ENCODE results near the gene UTP25.
"Not testable (repeated sequence)": the region's sequence is repeated elsewhere in the genome, so short reads cannot be mapped to it uniquely, and the experiment has no call there.

The UTP25 gene

GRCh38 chr1:209789245-209789644, 38.5 kb upstream of the UTP25 start:
- no peak overlapping the region for H3K27ac ChIP-seq
- peaks cover 5% of the 10 kb centered on the region for H3K4me1 ChIP-seq
- H3K4me2 ChIP-seq: no peak overlapping the region
- H3K9ac ChIP-seq: no peak overlapping the region
- no peaks in the 10 kb centered on the region for H3K36me3 ChIP-seq
- H3K4me3 ChIP-seq: no peak overlapping the region
- H3K9me3 ChIP-seq: no peaks in the 10 kb centered on the region
- no peaks in the 10 kb centered on the region for H4K20me1 ChIP-seq
- TF ChIP-seq Cebpa-rat (IDR thresholded peaks at IDR 0.05): no peak
- H3K27me3 ChIP-seq: no peaks in the 10 kb centered on the region

GRCh38 chr1:209790286-209791193, 37.2 kb upstream of the UTP25 start:
- Histone ChIP-seq H4K20me1 (no peaks in the 10 kb centered on the region), H3K4me2 (no peak overlapping the region), H3K27ac (no peak overlapping the region), H3K27me3 (no peaks in the 10 kb centered on the region), H3K36me3 (no peaks in the 10 kb centered on the region), H3K4me3 (no peak overlapping the region), H3K9ac (no peak overlapping the region), H3K9me3 (no peaks in the 10 kb centered on the region), H3K4me1 (no peaks in the 10 kb centered on the region)
- TF ChIP-seq Cebpa-rat (IDR thresholded peaks at IDR 0.05): no peak

GRCh38 chr1:209791920-209792319, 35.9 kb upstream of the UTP25 start:
- Histone ChIP-seq H3K36me3 (no peaks in the 10 kb centered on the region), H4K20me1 (no peaks in the 10 kb centered on the region), H3K9me3 (no peaks in the 10 kb centered on the region), H3K4me1 (no peaks in the 10 kb centered on the region), H3K4me2 (no peak overlapping the region), H3K27ac (no peak overlapping the region), H3K27me3 (no peaks in the 10 kb centered on the region), H3K4me3 (no peak overlapping the region), H3K9ac (no peak overlapping the region)
- no peak for TF ChIP-seq Cebpa-rat (IDR thresholded peaks at IDR 0.05)

GRCh38 chr1:209793711-209794110, 34.1 kb upstream of the UTP25 start:
- H3K9ac ChIP-seq, H3K36me3 ChIP-seq, H3K4me2 ChIP-seq, H3K4me1 ChIP-seq, H3K27ac ChIP-seq, H3K4me3 ChIP-seq, H3K9me3 ChIP-seq, H4K20me1 ChIP-seq, H3K27me3 ChIP-seq: not testable (repeated sequence)

GRCh38 chr1:209797978-209798639, 29.7 kb upstream of the UTP25 start:
- H3K9me3 ChIP-seq: no peaks in the 10 kb centered on the region
- no peak overlapping the region for H3K9ac ChIP-seq
- no peaks in the 10 kb centered on the region for H3K27me3 ChIP-seq
- H3K4me1 ChIP-seq: no peaks in the 10 kb centered on the region
- no peaks in the 10 kb centered on the region for H3K36me3 ChIP-seq
- H3K4me2 ChIP-seq: no peak overlapping the region
- no peak overlapping the region for H3K4me3 ChIP-seq
- no peak for TF ChIP-seq Cebpa-rat (IDR thresholded peaks at IDR 0.05)
- H3K27ac ChIP-seq: no peak overlapping the region
- no peaks in the 10 kb centered on the region for H4K20me1 ChIP-seq

- Histone ChIP-seq H3K27me3 (no peaks in the 10 kb centered on the region), H3K36me3 (no peaks in the 10 kb centered on the region), H3K4me1 (no peaks in the 10 kb centered on the region), H3K9ac (no peak overlapping the region), H3K4me2 (no peak overlapping the region), H3K4me3 (no peak overlapping the region), H4K20me1 (no peaks in the 10 kb centered on the region), H3K27ac (no peak overlapping the region), H3K9me3 (no peaks in the 10 kb centered on the region)
- no peak for TF ChIP-seq Cebpa-rat (IDR thresholded peaks at IDR 0.05)
Measured at GRCh38 chr1:209800984-209801834, 26.6 kb upstream of the UTP25 start.

GRCh38 chr1:209802117-209802779, 25.5 kb upstream of the UTP25 start:
- H3K36me3 ChIP-seq: no peaks in the 10 kb centered on the region
- H3K4me2 ChIP-seq: no peak overlapping the region
- H3K9me3 ChIP-seq: no peaks in the 10 kb centered on the region
- H3K27me3 ChIP-seq: no peaks in the 10 kb centered on the region
- no peak overlapping the region for H3K27ac ChIP-seq
- no peak overlapping the region for H3K9ac ChIP-seq
- H3K4me3 ChIP-seq: no peak overlapping the region
- no peaks in the 10 kb centered on the region for H3K4me1 ChIP-seq
- no peaks in the 10 kb centered on the region for H4K20me1 ChIP-seq
- no peak for TF ChIP-seq Cebpa-rat (IDR thresholded peaks at IDR 0.05)

- H3K9ac ChIP-seq: no peak overlapping the region
- H3K4me2 ChIP-seq: no peak overlapping the region
- no peak overlapping the region for H3K27ac ChIP-seq
- no peaks in the 10 kb centered on the region for H3K36me3 ChIP-seq
- H3K27me3 ChIP-seq: no peaks in the 10 kb centered on the region
- H3K4me1 ChIP-seq: no peaks in the 10 kb centered on the region
- no peaks in the 10 kb centered on the region for H4K20me1 ChIP-seq
- no peak for TF ChIP-seq Cebpa-rat (IDR thresholded peaks at IDR 0.05)
- no peaks in the 10 kb centered on the region for H3K9me3 ChIP-seq
- no peak overlapping the region for H3K4me3 ChIP-seq
Measured at GRCh38 chr1:209802780-209803152, 25.0 kb upstream of the UTP25 start.

GRCh38 chr1:209803568-209803967, 24.2 kb upstream of the UTP25 start:
- Histone ChIP-seq H3K9me3 (no peaks in the 10 kb centered on the region), H4K20me1 (no peaks in the 10 kb centered on the region), H3K27ac (no peak overlapping the region), H3K36me3 (no peaks in the 10 kb centered on the region), H3K4me2 (no peak overlapping the region), H3K4me1 (no peaks in the 10 kb centered on the region), H3K4me3 (no peak overlapping the region), H3K9ac (no peak overlapping the region), H3K27me3 (no peaks in the 10 kb centered on the region)
- TF ChIP-seq Cebpa-rat (IDR thresholded peaks at IDR 0.05): no peak
